Measurements from ENCODE around the gene SLC9A5.
A peak's percentile ranks its signal among the peaks of the same experiment; 100 is the strongest.

SLC9A5 gene

GRCh38 chr16:67278773-67279295 lies 30.1 kb downstream of the SLC9A5 start:
- peak; percentile 38 for TF ChIP-seq CTCF (IDR thresholded peaks at IDR 0.05; ENCODE audit: insufficient read depth, low read depth, low read length, missing control alignments)
- DNase-seq (ENCODE audit: low read depth) = peak; percentile 42
- peak overlapping the region; percentile 61 for H3K4me3 ChIP-seq (ENCODE audit: low read depth, low read length)

GRCh38 chr16:67279296-67280089 lies 30.7 kb downstream of the SLC9A5 start, which contains the start of gene PLEKHG4:
TSS of gene PLEKHG4 (plus strand) at chr16:67279532. CDS start at chr16:67280045, 513 bp downstream.
- TF ChIP-seq CTCF (IDR thresholded peaks at IDR 0.05; ENCODE audit: insufficient read depth, low read depth, low read length, missing control alignments) = peak; percentile 79
- DNase-seq (ENCODE audit: low read depth) = peak; percentile 85
- peak within 1 kb of the TSS; percentile 61 for H3K4me3 ChIP-seq (ENCODE audit: low read depth, low read length)

GRCh38 chr16:67280090-67281015 lies 31.6 kb downstream of the SLC9A5 start:
- H3K4me3 ChIP-seq (ENCODE audit: low read depth, low read length) = no peak overlapping the region
- TF ChIP-seq CTCF (IDR thresholded peaks at IDR 0.05; ENCODE audit: insufficient read depth, low read depth, low read length, missing control alignments) = no peak
- DNase-seq (ENCODE audit: low read depth) = no peak

- TF ChIP-seq CTCF (IDR thresholded peaks at IDR 0.05; ENCODE audit: insufficient read depth, low read depth, low read length, missing control alignments) = no peak
- H3K4me3 ChIP-seq (ENCODE audit: low read depth, low read length) = no peak overlapping the region
- no peak for DNase-seq (ENCODE audit: low read depth)
Measured at GRCh38 chr16:67281536-67282446, 33.0 kb downstream of the SLC9A5 start.

- H3K4me3 ChIP-seq (ENCODE audit: low read depth, low read length) = no peak overlapping the region
- no peak for TF ChIP-seq CTCF (IDR thresholded peaks at IDR 0.05; ENCODE audit: insufficient read depth, low read depth, low read length, missing control alignments)
- DNase-seq (ENCODE audit: low read depth) = no peak
Measured at GRCh38 chr16:67282447-67282805, 33.6 kb downstream of the SLC9A5 start.
